WI38 (cell line): ENCODE data around the gene HYDIN.

Source experiments
- H3K4me3 ChIP-seq: 2 replicates; pipeline ENCODE4 v1.5.1; 2011; ENCODE audit warnings: low read depth, mild to moderate bottlenecking, control low read depth, low read length
- TF ChIP-seq, protein P1 (sequence below): IDR thresholded peaks from 2 replicates; pipeline ENCODE4 v1.5.1; 2012; ENCODE audit warnings: low read depth, mild to moderate bottlenecking, control low read depth, low read length

The HYDIN gene

DNA sequence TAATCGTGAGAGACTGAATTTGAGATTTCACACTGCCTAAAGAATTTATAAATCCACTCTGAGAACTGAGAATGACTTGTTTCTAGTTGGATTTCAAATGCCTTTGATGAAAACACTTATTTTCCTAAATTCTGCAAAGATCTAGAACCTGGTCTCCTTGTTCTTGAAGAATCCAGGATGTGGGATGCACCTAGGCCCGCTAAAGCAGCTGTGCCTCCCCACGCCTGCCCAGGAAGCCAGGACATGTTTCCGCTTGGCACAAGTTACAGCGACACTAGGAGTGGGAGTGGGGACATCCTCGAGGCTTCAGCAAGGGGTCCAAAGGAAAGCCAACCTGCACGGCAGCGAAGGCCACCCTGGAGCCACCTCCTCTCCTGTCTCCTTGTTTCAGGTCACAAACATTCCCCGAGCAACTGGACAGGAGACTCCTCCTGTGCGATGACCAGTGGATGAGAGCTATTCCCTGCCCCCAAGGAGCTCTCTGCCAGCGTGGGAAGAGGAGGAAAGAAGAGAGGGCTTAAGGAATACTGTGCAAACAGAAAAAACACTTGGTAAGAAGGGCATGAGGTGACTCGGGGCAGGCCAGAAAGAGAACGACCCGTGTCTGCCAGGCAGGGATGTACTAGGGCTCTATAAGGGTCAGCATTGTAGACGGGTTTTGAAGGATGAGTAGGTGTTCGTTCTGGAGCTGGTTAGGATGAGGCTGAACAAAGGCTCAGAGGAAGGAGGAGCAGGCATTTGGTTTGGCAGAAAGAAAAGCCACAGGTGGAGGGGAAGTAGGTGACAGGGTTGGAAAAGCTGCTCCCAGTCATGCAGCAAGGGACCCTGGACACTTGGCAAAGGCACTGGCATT lies 440.7 kb downstream of the HYDIN start:
- no peak overlapping the region for H3K4me3 ChIP-seq
- TF ChIP-seq, protein P1, sequence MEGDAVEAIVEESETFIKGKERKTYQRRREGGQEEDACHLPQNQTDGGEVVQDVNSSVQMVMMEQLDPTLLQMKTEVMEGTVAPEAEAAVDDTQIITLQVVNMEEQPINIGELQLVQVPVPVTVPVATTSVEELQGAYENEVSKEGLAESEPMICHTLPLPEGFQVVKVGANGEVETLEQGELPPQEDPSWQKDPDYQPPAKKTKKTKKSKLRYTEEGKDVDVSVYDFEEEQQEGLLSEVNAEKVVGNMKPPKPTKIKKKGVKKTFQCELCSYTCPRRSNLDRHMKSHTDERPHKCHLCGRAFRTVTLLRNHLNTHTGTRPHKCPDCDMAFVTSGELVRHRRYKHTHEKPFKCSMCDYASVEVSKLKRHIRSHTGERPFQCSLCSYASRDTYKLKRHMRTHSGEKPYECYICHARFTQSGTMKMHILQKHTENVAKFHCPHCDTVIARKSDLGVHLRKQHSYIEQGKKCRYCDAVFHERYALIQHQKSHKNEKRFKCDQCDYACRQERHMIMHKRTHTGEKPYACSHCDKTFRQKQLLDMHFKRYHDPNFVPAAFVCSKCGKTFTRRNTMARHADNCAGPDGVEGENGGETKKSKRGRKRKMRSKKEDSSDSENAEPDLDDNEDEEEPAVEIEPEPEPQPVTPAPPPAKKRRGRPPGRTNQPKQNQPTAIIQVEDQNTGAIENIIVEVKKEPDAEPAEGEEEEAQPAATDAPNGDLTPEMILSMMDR = no peak

DNA sequence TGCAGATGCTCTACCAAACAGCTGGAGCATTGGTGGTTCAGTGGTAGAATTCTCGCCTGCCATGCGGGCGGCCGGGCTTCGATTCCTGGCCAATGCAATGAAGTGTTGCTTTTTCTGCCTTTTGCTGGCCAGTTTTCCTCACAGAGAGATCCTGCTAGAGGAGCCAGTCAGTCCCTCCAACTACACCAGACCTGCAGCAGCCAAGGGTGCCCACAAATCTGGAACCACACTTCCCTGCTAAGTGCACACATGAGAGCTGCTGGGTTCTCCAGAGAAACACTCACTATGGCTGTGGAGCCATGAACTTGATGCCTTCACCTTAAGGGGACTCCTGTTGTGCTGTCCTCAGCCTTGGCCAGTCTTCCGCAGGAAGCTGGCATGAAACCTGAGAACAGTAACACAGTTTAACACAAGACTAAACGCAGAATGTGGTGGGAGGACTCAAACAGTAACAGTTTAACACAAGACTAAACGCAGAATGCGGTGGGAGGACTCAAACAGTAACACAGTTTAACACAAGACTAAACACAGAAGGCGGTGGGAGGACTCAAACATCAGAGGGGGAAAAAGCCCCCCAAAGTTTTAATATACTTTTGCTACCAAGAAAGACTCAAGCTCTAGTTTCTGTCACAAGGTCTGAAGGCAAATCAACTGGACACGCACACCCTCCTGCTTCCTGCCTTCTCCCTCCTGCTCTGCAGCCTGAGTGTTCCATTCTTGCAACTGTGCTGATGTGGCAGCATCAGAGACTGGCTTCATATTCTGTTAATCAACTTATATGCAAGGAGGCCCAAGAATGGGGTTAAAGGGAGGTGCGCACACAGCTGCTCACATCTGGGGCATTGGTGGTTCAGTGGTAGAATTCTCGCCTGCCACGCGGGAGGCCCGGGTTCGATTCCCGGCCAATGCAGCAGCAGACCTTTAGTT lies 441.6 kb downstream of the HYDIN start:
- TF ChIP-seq, protein P1 = no peak

DNA sequence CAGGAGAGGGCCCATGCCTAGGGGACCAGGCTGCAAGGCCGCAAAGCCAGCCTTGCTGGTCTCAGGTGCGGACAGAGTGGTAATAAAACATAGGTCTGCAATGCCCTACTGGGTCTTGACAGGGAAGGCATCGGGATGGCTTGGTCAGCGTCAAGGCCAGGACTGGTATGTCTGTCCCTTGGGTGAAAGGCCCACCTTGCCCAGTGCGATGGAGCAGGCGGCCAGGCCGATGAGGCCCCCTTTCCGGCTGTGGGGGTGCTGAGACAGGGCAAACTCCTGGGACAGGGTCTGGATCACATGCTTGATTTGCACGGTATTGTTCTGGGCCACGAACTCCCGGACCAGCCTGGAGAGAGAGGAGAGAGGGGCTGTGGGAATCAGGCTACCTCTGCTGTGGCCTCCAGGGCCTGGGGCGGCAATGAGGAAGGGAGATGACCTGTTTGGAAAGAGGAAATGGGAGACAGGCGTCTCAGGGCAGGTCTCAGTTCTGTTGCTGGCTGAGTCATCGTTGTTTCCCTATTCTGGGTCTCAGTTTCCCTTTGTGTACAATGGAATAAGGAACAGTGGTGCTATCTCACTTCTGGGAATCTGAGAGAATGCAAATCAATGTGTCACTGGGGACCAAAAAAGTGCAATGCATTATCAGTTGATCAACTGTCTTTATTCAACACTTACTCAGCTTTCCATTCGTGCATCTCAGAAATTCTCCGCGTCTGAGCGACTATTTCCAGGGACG lies 444.3 kb downstream of the HYDIN start:
- no peak overlapping the region for H3K4me3 ChIP-seq
- TF ChIP-seq, protein P1 = no peak

More for the DNA sequence above, 441.6 kb downstream of the HYDIN start:
- H3K4me3 ChIP-seq = 0 out of 2 replicates have a peak overlapping the region, but pooled peaks have one; percentile 12

DNA sequence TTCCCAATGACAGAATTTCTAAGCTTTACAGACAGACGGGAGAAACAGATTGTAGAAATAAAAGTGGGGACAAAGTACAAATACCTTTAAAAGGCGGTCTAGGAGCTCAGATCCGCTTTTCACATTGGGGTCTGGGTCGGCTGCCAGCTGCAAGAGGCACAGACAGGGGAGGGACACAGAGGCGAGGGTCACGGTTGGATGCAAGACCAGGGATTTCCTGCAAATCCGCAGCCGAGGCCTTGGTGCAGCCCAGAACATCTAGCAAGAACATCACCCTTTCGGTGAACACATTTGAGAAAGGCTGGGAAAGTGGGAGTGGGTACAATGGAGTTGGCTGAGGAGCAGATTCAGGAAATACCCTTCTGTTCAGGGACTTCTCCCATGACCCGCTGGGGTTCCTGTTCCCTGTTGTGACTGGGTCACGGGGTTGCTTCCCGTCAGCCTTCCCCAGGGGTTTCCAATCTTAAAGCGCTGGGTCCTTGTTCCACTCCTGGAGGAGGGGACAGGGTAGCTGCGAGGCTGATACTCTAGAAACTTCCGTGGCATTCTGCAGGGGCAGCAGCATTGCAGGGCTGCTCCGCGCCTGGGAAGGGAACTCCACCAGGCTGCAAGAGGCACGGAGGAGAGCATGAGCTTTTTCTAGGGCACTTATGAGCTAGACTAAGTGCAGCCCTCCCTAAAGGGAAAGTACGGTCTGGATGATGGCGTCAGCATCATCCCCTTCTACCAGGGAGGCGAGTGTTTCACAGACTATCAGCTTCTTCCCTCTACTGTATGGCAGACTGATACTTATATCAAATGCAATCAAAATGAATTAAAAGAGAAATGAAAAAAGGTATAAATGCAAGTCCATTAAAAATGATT lies 445.6 kb downstream of the HYDIN start:
- TF ChIP-seq, protein P1 = no peak
- H3K4me3 ChIP-seq = no peak overlapping the region

DNA sequence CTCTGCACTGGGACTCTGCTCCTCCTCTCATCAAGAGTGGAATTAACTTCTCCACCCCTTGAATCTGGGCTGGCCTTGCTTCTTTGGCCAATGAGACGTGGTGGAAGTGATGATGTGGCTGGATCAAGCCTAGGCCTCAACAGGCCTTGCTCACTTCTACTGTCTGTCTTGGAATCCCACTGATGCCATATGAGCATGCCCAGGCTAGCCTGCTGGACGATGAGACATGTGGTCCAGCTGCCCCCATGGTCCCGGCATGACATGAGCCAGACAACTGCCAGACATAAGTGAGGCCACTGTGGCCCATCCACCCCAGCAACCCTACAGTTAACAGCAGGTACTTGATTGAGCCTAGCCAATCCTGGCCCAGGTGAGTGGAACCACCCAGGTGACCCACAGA lies 448.3 kb downstream of the HYDIN start:
- no peak overlapping the region for H3K4me3 ChIP-seq
- TF ChIP-seq, protein P1 = no peak

DNA sequence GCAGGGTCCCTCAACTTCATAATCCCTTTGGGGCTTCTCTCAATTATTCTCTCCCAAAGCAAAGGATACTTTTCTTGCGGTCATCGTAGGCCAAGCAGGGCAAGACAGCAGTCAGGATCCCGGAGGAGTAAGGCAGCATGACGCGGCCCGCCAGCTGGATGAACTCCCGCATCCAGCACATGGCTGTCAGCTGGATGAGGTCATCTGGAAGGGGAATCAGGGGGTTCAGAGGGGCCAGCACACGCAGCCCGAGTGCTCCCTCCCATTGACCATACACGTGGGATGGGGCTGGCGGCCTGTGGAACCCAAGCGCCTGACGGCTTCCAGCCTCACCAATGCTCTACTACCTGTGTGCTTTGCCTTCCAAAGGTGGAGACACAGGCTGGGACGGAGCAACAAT lies 448.7 kb downstream of the HYDIN start:
- TF ChIP-seq, protein P1 = no peak
- H3K4me3 ChIP-seq = no peak overlapping the region
